KMS-11 (cell line): ENCODE data around the gene CHMP1B.
"Not testable (repeated sequence)": the region's sequence is repeated elsewhere in the genome, so short reads cannot be mapped to it uniquely, and the experiment has no call there.

Experiments used
- H2AFZ ChIP-seq: fragments of 200-600 bp; sonication (generic); 2 replicates; pipeline ENCODE4 v1.6.1; 2016; ENCODE audit warnings: antibody characterized with exemption, mixed run types, low read depth
- H3K27ac ChIP-seq: fragments of 200-600 bp; sonication (generic); 2 replicates; pipeline ENCODE4 v1.6.1; 2016; ENCODE audit warnings: mild to moderate bottlenecking, mixed run types
- H3K27me3 ChIP-seq: fragments of 200-600 bp; sonication (generic); 2 replicates; pipeline ENCODE4 v1.6.1; 2017; ENCODE audit warnings: mild to moderate bottlenecking, low read depth, mixed run types, moderate library complexity; ENCODE audit not compliant: insufficient read depth
- H3K36me3 ChIP-seq: fragments of 200-600 bp; sonication (generic); 2 replicates; pipeline ENCODE4 v1.6.1; 2017; ENCODE audit warnings: mild to moderate bottlenecking, mixed run types; ENCODE audit not compliant: insufficient read depth
- H3K4me1 ChIP-seq: fragments of 200-600 bp; sonication (generic); 2 replicates; pipeline ENCODE4 v1.6.1; 2016; ENCODE audit warnings: mild to moderate bottlenecking, low read depth, mixed run types; ENCODE audit not compliant: poor library complexity, severe bottlenecking
- H3K4me2 ChIP-seq: fragments of 200-600 bp; sonication (generic); 2 replicates; pipeline ENCODE4 v1.7.0; 2016; ENCODE audit warnings: mild to moderate bottlenecking, mixed run types
- H3K4me3 ChIP-seq: fragments of 200-600 bp; sonication (generic); IDR thresholded peaks from 2 replicates; pipeline ENCODE4 v1.6.1; 2017; ENCODE audit warnings: low read depth, low read length, mixed read lengths; ENCODE audit not compliant: insufficient read depth
- H3K79me2 ChIP-seq: fragments of 200-600 bp; sonication (generic); 2 replicates; pipeline ENCODE4 v1.6.1; 2016; ENCODE audit warnings: low read depth, mixed run types; ENCODE audit not compliant: insufficient read depth
- H3K9ac ChIP-seq: fragments of 200-600 bp; sonication (generic); 2 replicates; pipeline ENCODE4 v1.6.1; 2016; ENCODE audit warnings: mild to moderate bottlenecking, mixed run types
- H4K20me1 ChIP-seq: fragments of 200-600 bp; sonication (generic); 2 replicates; pipeline ENCODE4 v1.6.1; 2016; ENCODE audit warnings: mild to moderate bottlenecking, mixed run types; ENCODE audit not compliant: insufficient read depth
- CTCF ChIP-seq: fragments of 200-600 bp; sonication (generic); conservative IDR thresholded peaks from 2 replicates; pipeline ENCODE4 v1.6.1; 2017; ENCODE audit warnings: low read depth, mild to moderate bottlenecking, antibody characterized with exemption, low read length, moderate library complexity, mixed read lengths

The CHMP1B gene

DNA sequence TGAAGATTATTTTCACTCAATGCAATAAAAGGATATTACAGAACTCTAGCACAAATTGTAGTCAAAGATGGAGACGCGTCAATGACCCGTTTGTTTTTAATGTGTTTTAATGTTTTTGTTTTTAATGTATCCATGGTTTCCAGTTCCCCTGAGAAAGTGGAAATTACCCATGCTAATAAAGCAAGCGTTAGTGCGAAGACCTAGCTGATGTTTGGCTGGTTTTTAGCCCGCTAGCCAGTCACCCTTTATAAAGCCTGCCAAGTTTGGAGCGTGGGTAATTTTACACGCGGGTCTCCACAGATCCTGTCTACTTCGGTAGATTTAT is 430 bp upstream of the CHMP1B start:
- peak overlapping the region; percentile 82 for H3K9ac ChIP-seq
- H3K79me2 ChIP-seq, result peaks cover 21% of the 10 kb centered on the region
- no peaks in the 10 kb centered on the region for H3K36me3 ChIP-seq
- peak overlapping the region; percentile 98 for H3K4me2 ChIP-seq
- peak overlapping the region; percentile 76 for H3K27ac ChIP-seq
- H3K4me3 ChIP-seq, result no peak overlapping the region
- H2AFZ ChIP-seq, result peak overlapping the region; percentile 91
- H3K4me1 ChIP-seq, result peaks cover 15% of the 10 kb centered on the region
- no peak for TF ChIP-seq CTCF
- no peaks in the 10 kb centered on the region for H4K20me1 ChIP-seq
- H3K27me3 ChIP-seq, result no peaks in the 10 kb centered on the region

- no peaks in the 10 kb centered on the region for H4K20me1 ChIP-seq
- no peaks in the 10 kb centered on the region for H3K36me3 ChIP-seq
- peak overlapping the region; percentile 82 for H3K9ac ChIP-seq
- TF ChIP-seq CTCF, result no peak
- H3K4me3 ChIP-seq, result peak overlapping the region; percentile 77
- peak overlapping the region; percentile 76 for H3K27ac ChIP-seq
- peaks cover 15% of the 10 kb centered on the region for H3K4me1 ChIP-seq
- peak overlapping the region; percentile 91 for H2AFZ ChIP-seq
- peak overlapping the region; percentile 98 for H3K4me2 ChIP-seq
- peaks cover 21% of the 10 kb centered on the region for H3K79me2 ChIP-seq
- H3K27me3 ChIP-seq, result no peaks in the 10 kb centered on the region
These were observed 659 bp downstream of the CHMP1B start for GRCh38 chr18:11851806-11852337.

- H3K4me1 ChIP-seq, result peaks cover 15% of the 10 kb centered on the region
- not testable (repeated sequence) for H2AFZ ChIP-seq, H3K36me3 ChIP-seq, H3K27ac ChIP-seq, H4K20me1 ChIP-seq, H3K4me3 ChIP-seq, H3K4me2 ChIP-seq, H3K9ac ChIP-seq, H3K27me3 ChIP-seq
- peaks cover 21% of the 10 kb centered on the region for H3K79me2 ChIP-seq
These were observed 3.3 kb downstream of the CHMP1B start for GRCh38 chr18:11854554-11854953.

GRCh38 chr18:11857177-11857887 is 6.1 kb downstream of the CHMP1B start:
- Histone ChIP-seq H3K79me2 (peaks cover 10% of the 10 kb centered on the region), H3K4me2 (no peak overlapping the region), H3K27ac (no peak overlapping the region), H4K20me1 (no peaks in the 10 kb centered on the region), H3K9ac (no peak overlapping the region), H3K4me1 (peaks cover 12% of the 10 kb centered on the region), H3K27me3 (no peaks in the 10 kb centered on the region), H2AFZ (no peak overlapping the region), H3K4me3 (no peak overlapping the region), H3K36me3 (no peaks in the 10 kb centered on the region)
- no peak for TF ChIP-seq CTCF

- no peak for TF ChIP-seq CTCF
- Histone ChIP-seq H3K4me3 (no peak overlapping the region), H3K27me3 (no peaks in the 10 kb centered on the region), H3K4me1 (no peaks in the 10 kb centered on the region), H3K36me3 (no peaks in the 10 kb centered on the region), H3K9ac (no peak overlapping the region), H3K27ac (no peak overlapping the region), H3K4me2 (no peak overlapping the region), H4K20me1 (no peaks in the 10 kb centered on the region), H3K79me2 (no peaks in the 10 kb centered on the region), H2AFZ (no peak overlapping the region)
These were observed 8.1 kb downstream of the CHMP1B start for GRCh38 chr18:11859282-11859830.
